ENCODE data around the gene ATXN2.
"Not testable (repeated sequence)": the region's sequence is repeated elsewhere in the genome, so short reads cannot be mapped to it uniquely, and the experiment has no call there.

ATXN2 gene

DNA sequence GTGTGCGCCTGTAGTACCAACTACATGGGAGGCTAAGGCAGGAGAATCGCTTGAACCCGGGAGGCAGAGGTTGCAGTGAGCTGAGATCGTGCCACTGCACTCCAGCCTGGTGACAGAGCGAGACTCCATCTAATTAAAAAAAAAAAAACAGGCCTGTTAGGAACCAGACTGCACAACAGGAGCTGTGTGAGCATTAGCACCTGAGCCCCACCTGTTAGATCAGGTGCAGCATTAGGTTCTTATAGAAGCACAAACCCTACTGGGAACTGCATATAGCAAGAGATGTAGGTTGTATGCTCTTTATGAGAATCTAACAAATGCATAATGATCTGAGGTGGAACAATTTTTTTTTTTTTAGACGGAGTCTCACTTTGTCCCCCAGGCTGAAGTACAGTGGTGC is 8.6 kb downstream of the ATXN2 start:
- Mint-ChIP-seq H3K27ac (no peak overlapping the region), H3K4me3 (no peak overlapping the region), H3K4me1 (peaks cover 8% of the 10 kb centered on the region), H3K27me3 (no peaks in the 10 kb centered on the region), H3K36me3 (no peaks in the 10 kb centered on the region), H3K9me3 (no peaks in the 10 kb centered on the region)
- no peak for DNase-seq
- CTCF ChIA-PET, result no interaction called here

DNA sequence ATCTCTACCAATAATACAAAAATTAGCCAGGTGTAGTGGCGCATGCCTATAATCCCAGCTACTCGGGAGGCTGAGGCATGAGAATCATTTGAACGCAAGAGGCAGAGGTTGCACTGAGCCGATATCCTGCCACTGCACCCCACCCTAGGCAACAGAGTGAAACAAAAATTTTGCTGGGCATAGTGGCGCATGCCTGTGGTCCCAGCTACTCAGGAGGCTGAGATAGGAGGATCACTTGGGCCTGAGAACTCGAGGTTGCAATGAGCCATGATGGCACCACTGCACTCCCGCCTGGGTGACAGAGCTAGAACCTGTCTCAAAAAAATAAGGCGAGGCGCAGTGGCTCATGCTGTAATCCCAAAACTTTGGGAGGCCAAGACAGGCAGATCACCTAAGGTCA is 9.5 kb downstream of the ATXN2 start:
- H3K9me3 Mint-ChIP-seq, result no peaks in the 10 kb centered on the region
- H3K4me3 Mint-ChIP-seq, result no peak overlapping the region
- no peak for DNase-seq
- CTCF ChIA-PET, result no interaction called here
- no peaks in the 10 kb centered on the region for H3K27me3 Mint-ChIP-seq
- no peaks in the 10 kb centered on the region for H3K36me3 Mint-ChIP-seq
- H3K27ac Mint-ChIP-seq, result no peak overlapping the region
- peaks cover 4% of the 10 kb centered on the region for H3K4me1 Mint-ChIP-seq

DNA sequence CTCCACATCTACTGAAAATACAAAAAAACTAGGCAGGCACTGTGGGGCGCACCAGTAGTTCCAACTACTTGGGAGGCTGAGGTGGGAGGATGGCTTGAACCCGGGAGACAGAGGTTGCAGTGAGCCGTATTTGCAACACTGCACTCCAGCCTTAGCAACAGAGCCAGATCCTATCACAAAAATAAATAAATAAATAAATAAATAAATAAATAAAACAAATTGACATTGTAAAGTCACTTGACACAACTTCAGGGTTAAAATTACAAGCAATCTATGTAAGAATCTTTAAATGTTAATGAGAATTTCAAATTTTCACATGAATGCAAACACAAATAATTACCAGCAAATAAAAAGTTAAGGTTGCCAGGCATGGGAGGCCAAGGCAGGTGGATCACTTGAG is 11.1 kb downstream of the ATXN2 start:
- Mint-ChIP-seq H3K27me3 (no peaks in the 10 kb centered on the region), H3K36me3 (no peaks in the 10 kb centered on the region), H3K27ac (no peak overlapping the region), H3K9me3 (no peaks in the 10 kb centered on the region), H3K4me1 (peaks cover 2% of the 10 kb centered on the region), H3K4me3 (no peak overlapping the region)
- no peak for DNase-seq
- CTCF ChIA-PET, result no interaction called here

GRCh38 chr12:111586986-111587385 is 12.1 kb downstream of the ATXN2 start:
- Mint-ChIP-seq H3K36me3 (peaks cover under 1% of the 10 kb centered on the region), H3K9me3 (no peaks in the 10 kb centered on the region), H3K27me3 (no peaks in the 10 kb centered on the region), H3K27ac (no peak overlapping the region), H3K4me1 (no peaks in the 10 kb centered on the region), H3K4me3 (no peak overlapping the region)
- CTCF ChIA-PET, result no interaction called here
- no peak for DNase-seq

DNA sequence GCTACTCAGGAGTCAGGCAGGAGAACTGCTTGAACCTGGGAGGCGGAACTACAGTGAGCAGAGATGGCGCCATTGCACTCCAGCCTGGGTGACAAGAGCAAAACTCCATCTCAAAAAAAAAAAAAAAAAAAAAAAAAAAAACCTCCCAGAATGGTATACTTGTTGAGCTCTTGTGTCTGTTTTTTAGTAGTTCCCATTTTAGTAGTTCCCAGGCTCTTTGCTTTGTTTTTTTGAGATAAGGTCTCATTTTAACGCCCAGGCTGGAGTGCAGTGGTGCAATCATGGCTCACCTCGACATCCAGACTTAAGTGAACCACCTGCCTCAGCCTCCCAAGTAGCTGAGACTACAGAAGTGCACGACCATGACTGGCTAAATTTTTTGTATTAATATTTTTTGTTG is 13.4 kb downstream of the ATXN2 start:
- no peaks in the 10 kb centered on the region for H3K4me1 Mint-ChIP-seq
- peaks cover 8% of the 10 kb centered on the region for H3K36me3 Mint-ChIP-seq
- no peak overlapping the region for H3K27ac Mint-ChIP-seq
- H3K27me3 Mint-ChIP-seq, result no peaks in the 10 kb centered on the region
- DNase-seq, result no peak
- no peaks in the 10 kb centered on the region for H3K9me3 Mint-ChIP-seq
- CTCF ChIA-PET, result interaction anchor here (0.6 kb wide), 1 partner anchor 10 kb away, joined by 3 read pairs; no protein-coding TSS in a partner anchor
- H3K4me3 Mint-ChIP-seq, result no peak overlapping the region

- H3K27ac Mint-ChIP-seq, result no peak overlapping the region
- DNase-seq, result no peak
- peaks cover 9% of the 10 kb centered on the region for H3K36me3 Mint-ChIP-seq
- no peak overlapping the region for H3K4me3 Mint-ChIP-seq
- no peaks in the 10 kb centered on the region for H3K9me3 Mint-ChIP-seq
- CTCF ChIA-PET, result interaction anchor here (0.6 kb wide), 1 partner anchor 9 kb away, joined by 3 read pairs; no protein-coding TSS in a partner anchor
- H3K27me3 Mint-ChIP-seq, result no peaks in the 10 kb centered on the region
- no peaks in the 10 kb centered on the region for H3K4me1 Mint-ChIP-seq
Measured at GRCh38 chr12:111584959-111585358, 14.2 kb downstream of the ATXN2 start.

DNA sequence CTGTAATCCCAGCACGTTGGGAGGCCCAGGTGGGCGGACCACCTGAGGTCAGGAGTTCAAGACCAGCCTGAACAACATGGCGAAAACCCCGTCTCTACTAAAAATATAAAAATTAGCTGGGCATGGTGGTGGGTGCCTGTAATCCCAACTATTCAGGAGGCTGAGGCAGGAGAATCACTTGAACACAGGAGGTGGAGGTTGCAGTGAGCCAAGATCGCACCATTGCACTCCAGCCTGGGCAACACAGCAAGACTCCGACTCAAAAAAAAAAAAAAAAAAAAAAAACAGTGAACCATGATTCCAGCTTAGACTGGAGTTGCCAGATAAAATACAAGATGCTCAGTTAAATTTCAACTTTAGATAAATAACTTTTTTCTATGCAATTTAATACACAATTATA is 15.6 kb downstream of the ATXN2 start:
- H3K27me3 Mint-ChIP-seq, H3K9me3 Mint-ChIP-seq, H3K4me3 Mint-ChIP-seq, H3K27ac Mint-ChIP-seq, H3K4me1 Mint-ChIP-seq, DNase-seq, CTCF ChIA-PET: not testable (repeated sequence)
- peaks cover 11% of the 10 kb centered on the region for H3K36me3 Mint-ChIP-seq

GRCh38 chr12:111582133-111582747 is 16.9 kb downstream of the ATXN2 start:
- peaks cover 12% of the 10 kb centered on the region for H3K36me3 Mint-ChIP-seq
- no peak overlapping the region for H3K27ac Mint-ChIP-seq
- H3K9me3 Mint-ChIP-seq, result no peaks in the 10 kb centered on the region
- DNase-seq, result no peak
- H3K4me3 Mint-ChIP-seq, result no peak overlapping the region
- no peaks in the 10 kb centered on the region for H3K27me3 Mint-ChIP-seq
- peaks cover 8% of the 10 kb centered on the region for H3K4me1 Mint-ChIP-seq
- CTCF ChIA-PET, result interaction anchor here (0.6 kb wide), 1 partner anchor 18 kb away, joined by 3 read pairs; no protein-coding TSS in a partner anchor

GRCh38 chr12:111581434-111582132 is 17.5 kb downstream of the ATXN2 start:
- Mint-ChIP-seq H3K36me3 (peaks cover 12% of the 10 kb centered on the region), H3K27me3 (no peaks in the 10 kb centered on the region), H3K4me1 (peaks cover 8% of the 10 kb centered on the region), H3K4me3 (no peak overlapping the region), H3K9me3 (no peaks in the 10 kb centered on the region), H3K27ac (no peak overlapping the region)
- CTCF ChIA-PET, result interaction anchor here (0.6 kb wide), 1 partner anchor 17 kb away, joined by 3 read pairs; no protein-coding TSS in a partner anchor
- no peak for DNase-seq

DNA sequence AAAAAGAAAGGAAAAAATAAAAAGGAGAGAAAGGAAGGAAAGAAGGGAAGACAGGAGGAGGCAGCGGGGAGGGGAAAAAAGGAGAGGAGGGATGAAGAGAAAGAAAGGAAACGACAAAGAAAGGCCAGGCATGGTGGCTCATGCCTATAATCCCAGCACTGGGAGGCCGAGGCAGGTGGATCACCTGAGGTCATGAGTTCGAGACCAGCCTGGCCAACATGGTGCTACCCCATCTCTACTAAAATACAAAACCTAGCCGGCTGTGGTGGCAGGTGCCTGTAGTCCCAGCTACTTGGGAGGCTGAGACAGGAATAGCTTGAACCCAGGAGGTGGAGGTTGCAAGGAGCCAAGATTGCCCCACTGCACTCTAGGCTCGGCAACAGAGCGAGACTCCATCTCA is 18.4 kb downstream of the ATXN2 start:
- H3K27ac Mint-ChIP-seq, result no peak overlapping the region

GRCh38 chr12:111580119-111580425 is 19.0 kb downstream of the ATXN2 start:
- Mint-ChIP-seq H3K4me3 (no peak overlapping the region), H3K27me3 (no peaks in the 10 kb centered on the region), H3K9me3 (no peaks in the 10 kb centered on the region), H3K4me1 (peaks cover 8% of the 10 kb centered on the region), H3K36me3 (peaks cover 12% of the 10 kb centered on the region), H3K27ac (no peak overlapping the region)
- CTCF ChIA-PET, result interaction anchor here (1.0 kb wide), 1 partner anchor 128 kb away, joined by 4 read pairs; no protein-coding TSS in a partner anchor
- DNase-seq, result no peak

More for the DNA sequence above, 18.4 kb downstream of the ATXN2 start:
- Mint-ChIP-seq H3K4me1 (peaks cover 8% of the 10 kb centered on the region), H3K27me3 (no peaks in the 10 kb centered on the region), H3K4me3 (no peak overlapping the region), H3K9me3 (no peaks in the 10 kb centered on the region), H3K36me3 (peaks cover 12% of the 10 kb centered on the region)
- DNase-seq, result no peak
- CTCF ChIA-PET, result interaction anchor here (1.0 kb wide), 1 partner anchor 129 kb away, joined by 4 read pairs; no protein-coding TSS in a partner anchor

DNA sequence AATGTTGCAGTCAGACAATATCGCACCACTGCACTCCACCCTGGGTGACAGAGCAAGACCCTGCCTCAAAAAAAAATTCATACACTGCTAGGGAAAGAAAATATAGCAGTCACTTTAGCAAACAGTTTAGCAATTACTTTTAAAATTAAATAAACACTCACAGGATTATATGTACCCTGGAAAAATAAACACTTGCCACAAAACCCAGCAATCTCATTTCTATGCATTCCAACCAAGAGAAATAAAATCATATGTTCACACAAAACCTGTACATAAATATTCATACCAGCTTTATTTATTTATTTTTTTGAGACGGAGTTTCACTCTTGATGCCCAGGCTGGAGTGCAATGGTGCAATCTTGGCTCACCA is 20.2 kb downstream of the ATXN2 start:
- Mint-ChIP-seq H3K9me3 (no peaks in the 10 kb centered on the region), H3K27me3 (no peaks in the 10 kb centered on the region), H3K4me3 (no peak overlapping the region), H3K36me3 (peaks cover 12% of the 10 kb centered on the region), H3K27ac (no peak overlapping the region), H3K4me1 (peaks cover 8% of the 10 kb centered on the region)
- CTCF ChIA-PET, result no interaction called here
- DNase-seq, result no peak

GRCh38 chr12:111578276-111578970 is 20.7 kb downstream of the ATXN2 start:
- CTCF ChIA-PET, result no interaction called here

GRCh38 chr12:111574797-111575443 is 24.2 kb downstream of the ATXN2 start:
- Mint-ChIP-seq H3K9me3 (no peaks in the 10 kb centered on the region), H3K4me1 (peaks cover 8% of the 10 kb centered on the region), H3K27ac (no peak overlapping the region), H3K36me3 (peaks cover 3% of the 10 kb centered on the region), H3K27me3 (no peaks in the 10 kb centered on the region), H3K4me3 (no peak overlapping the region)
- CTCF ChIA-PET, result interaction anchor here (1.1 kb wide), 1 partner anchor 32 kb away, joined by 4 read pairs; no protein-coding TSS in a partner anchor
- no peak for DNase-seq

More at GRCh38 chr12:111578276-111578970, 20.7 kb downstream of the ATXN2 start:
- Mint-ChIP-seq H3K27me3 (no peaks in the 10 kb centered on the region), H3K9me3 (no peaks in the 10 kb centered on the region), H3K4me1 (peaks cover 8% of the 10 kb centered on the region), H3K36me3 (peaks cover 12% of the 10 kb centered on the region), H3K27ac (no peak overlapping the region), H3K4me3 (no peak overlapping the region)
- DNase-seq, result no peak
